ENCODE results near the gene PPP1CB. TPM values are rescaled to one million over a fixed set of nuclear protein-coding genes. Genes with fewer than 3 reads are reported as not detected.

PPP1CB gene
- total and polyA plus RNA-seq, 10 of the 15 experiments (the other 5 are each of a cell fraction or from before 2014, with no cell fraction given) = 37.5 to 176 (median 84.9) TPM

DNA sequence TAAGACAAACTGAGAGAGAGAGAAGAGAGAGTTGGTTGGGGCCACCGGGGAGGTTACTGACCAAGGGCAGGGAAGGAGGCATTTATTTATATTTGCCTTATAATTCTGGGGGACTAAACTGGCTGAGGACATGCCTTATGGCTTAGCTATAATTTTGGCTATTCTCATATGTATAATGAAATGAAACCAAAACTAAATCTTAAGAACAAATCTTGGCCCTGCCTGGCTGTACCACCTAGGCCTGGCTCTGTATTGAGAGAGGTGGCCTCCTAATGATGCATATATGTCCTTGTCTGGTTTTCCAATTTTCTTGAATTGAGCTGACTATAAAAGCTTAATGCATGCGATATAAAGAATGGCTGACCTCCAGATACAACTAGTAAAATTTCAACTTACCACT, 3.5 kb upstream of the PPP1CB start (continued):
- no peak for TF ChIP-seq RBBP5 (conservative IDR thresholded peaks at IDR 0.05)
- no peak for TF ChIP-seq MYC (IDR thresholded peaks at IDR 0.05; ENCODE audit: insufficient read depth, insufficient read length, insufficient replicate concordance, low read length, severe bottlenecking)
- no peak for TF ChIP-seq RCOR1 (conservative IDR thresholded peaks at IDR 0.05; ENCODE audit: low read depth, low read length)

DNA sequence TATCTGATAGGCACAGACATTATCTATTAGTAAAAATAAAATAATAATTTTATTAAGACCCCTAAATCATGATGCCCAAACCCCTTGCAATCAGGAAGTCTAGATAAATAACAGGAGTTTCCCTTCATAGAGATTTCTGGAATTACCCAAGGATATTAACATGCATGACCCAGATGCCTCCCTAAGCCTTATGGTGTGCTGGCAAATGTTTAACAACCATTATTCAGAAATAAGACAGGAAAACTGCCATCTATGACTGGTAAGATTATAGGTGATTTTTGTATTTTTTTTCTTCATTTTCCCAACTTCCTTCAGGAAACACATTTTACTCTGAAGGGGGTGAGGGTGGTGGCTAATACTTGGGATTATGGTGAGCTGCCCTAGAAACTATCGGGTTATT, 2.7 kb upstream of the PPP1CB start:
- H2AFZ ChIP-seq (ENCODE audit: control insufficient read depth, low read depth, low read length) = no peak overlapping the region
- ATAC-seq = no peak
- H3K27ac ChIP-seq (ENCODE audit: control insufficient read depth, insufficient read depth) = no peak overlapping the region
- no peak for DNase-seq (ENCODE audit: low read depth, low spot score)
- no peak overlapping the region for H3K9ac ChIP-seq (ENCODE audit: control insufficient read depth, insufficient read depth, low read length)
- no peaks in the 10 kb centered on the region for H3K9me3 ChIP-seq (replicated peaks; ENCODE audit: control insufficient read depth, insufficient read depth, low read length)
- in situ Hi-C loops (cut with MboI) = no loop called here
- H4K20me1 ChIP-seq (ENCODE audit: control insufficient read depth, insufficient read depth) = no peaks in the 10 kb centered on the region
- H3K36me3 ChIP-seq (ENCODE audit: control insufficient read depth in 2 of 2, insufficient read depth in 2 of 2, low read length in 1 of 2) = no peaks in the 10 kb centered on the region
- ChIA-PET CTCF (interaction anchor here (12.2 kb wide), 1 partner anchor 154 kb away, joined by 155 read pairs; no protein-coding TSS in a partner anchor), SMC1A (ENCODE audit: uncharacterized antibody, unreplicated experiment) (interaction anchor here (1.1 to 3.4 kb wide), 5 partner anchors 11 to 155 kb away, joined by 3 to 12 read pairs (median 3); no protein-coding TSS in a partner anchor), RAD21 (ENCODE audit: unreplicated experiment) (interaction anchor here (1.4 to 2.7 kb wide), 2 partner anchors 22 to 154 kb away, joined by 3 to 14 read pairs; no protein-coding TSS in a partner anchor), POLR2A (interaction anchor here (0.6 to 1.2 kb wide), 2 partner anchors 154 to 974 kb away, joined by 4 read pairs; no protein-coding TSS in a partner anchor)
- TF ChIP-seq POLR2AphosphoS2 (IDR thresholded peaks at IDR 0.05; ENCODE audit: low read depth, low read length) (no peak), GABPA (IDR thresholded peaks at IDR 0.05; ENCODE audit: low read depth) (no peak), HDAC2 (IDR thresholded peaks at IDR 0.05) (no peak), RCOR1 (conservative IDR thresholded peaks at IDR 0.05; ENCODE audit: low read depth, low read length) (no peak), RELA (IDR thresholded peaks at IDR 0.05; ENCODE audit: borderline replicate concordance, partially characterized antibody) (no peak), EED (IDR thresholded peaks at IDR 0.05; ENCODE audit: low read depth) (no peak), FOXM1 (IDR thresholded peaks at IDR 0.05; ENCODE audit: low read depth, low read length) (no peak), PAX8 (IDR thresholded peaks at IDR 0.05) (no peak), SRF (IDR thresholded peaks at IDR 0.05; ENCODE audit: low read depth in 2 of 2, low read length in 2 of 2) (no peak), PBX3 (IDR thresholded peaks at IDR 0.05; ENCODE audit: insufficient replicate concordance, low read depth, low read length) (no peak), ZSCAN29 (IDR thresholded peaks at IDR 0.05) (no peak), PKNOX1 (IDR thresholded peaks at IDR 0.05) (no peak), BHLHE40 (IDR thresholded peaks at IDR 0.05; ENCODE audit: borderline replicate concordance in 1 of 2, low read depth in 2 of 2, low read length in 1 of 2) (no peak), CHD4 (IDR thresholded peaks at IDR 0.05) (no peak)
- TF ChIP-seq, protein P1, sequence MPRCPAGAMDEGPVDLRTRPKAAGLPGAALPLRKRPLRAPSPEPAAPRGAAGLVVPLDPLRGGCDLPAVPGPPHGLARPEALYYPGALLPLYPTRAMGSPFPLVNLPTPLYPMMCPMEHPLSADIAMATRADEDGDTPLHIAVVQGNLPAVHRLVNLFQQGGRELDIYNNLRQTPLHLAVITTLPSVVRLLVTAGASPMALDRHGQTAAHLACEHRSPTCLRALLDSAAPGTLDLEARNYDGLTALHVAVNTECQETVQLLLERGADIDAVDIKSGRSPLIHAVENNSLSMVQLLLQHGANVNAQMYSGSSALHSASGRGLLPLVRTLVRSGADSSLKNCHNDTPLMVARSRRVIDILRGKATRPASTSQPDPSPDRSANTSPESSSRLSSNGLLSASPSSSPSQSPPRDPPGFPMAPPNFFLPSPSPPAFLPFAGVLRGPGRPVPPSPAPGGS (IDR thresholded peaks at IDR 0.05; ENCODE audit: borderline replicate concordance, insufficient read depth, low read depth, low read length, poor library complexity, severe bottlenecking) = no peak
- WGBS (ENCODE audit: insufficient coverage, insufficient replicate concordance, low lambda C conversion rate, missing lambda C conversion rate) = 96% methylated on average over 1 of the region's 1 CpG
- FAIRE-seq = no peak
- no TSS peak for BruUV-seq (replicated peaks)
- H3K4me2 ChIP-seq (ENCODE audit: control insufficient read depth, insufficient read depth) = no peak overlapping the region
- H3K4me1 ChIP-seq (ENCODE audit: control insufficient read depth, insufficient read depth, low read length) = peaks cover 6% of the 10 kb centered on the region; the same call in 1 of the 2 replicates
- H3K27me3 ChIP-seq (replicated peaks in 1 of 2; ENCODE audit: control insufficient read depth in 2 of 2, insufficient read depth in 2 of 2, low read length in 1 of 2) = no peaks in the 10 kb centered on the region
- intact Hi-C loops (cut with micrococcal nuclease; ENCODE audit: unreplicated experiment) = no loop called here
- H3K79me2 ChIP-seq (ENCODE audit: control insufficient read depth, insufficient read depth, low read length) = peaks cover 36% of the 10 kb centered on the region
- no peak overlapping the region for H3K4me3 ChIP-seq

All from GM12878 (cell line).